HG03521 (cell line): ENCODE results near the gene LRRC3C.

Experiments
- ATAC-seq: cut with Tn5 transposase; IDR thresholded peaks from one replicate; pipeline ENCODE4 v1.9.1; 2021; ENCODE audit warnings: mild to moderate bottlenecking, moderate library complexity; ENCODE audit not compliant: unreplicated experiment

The LRRC3C gene

DNA sequence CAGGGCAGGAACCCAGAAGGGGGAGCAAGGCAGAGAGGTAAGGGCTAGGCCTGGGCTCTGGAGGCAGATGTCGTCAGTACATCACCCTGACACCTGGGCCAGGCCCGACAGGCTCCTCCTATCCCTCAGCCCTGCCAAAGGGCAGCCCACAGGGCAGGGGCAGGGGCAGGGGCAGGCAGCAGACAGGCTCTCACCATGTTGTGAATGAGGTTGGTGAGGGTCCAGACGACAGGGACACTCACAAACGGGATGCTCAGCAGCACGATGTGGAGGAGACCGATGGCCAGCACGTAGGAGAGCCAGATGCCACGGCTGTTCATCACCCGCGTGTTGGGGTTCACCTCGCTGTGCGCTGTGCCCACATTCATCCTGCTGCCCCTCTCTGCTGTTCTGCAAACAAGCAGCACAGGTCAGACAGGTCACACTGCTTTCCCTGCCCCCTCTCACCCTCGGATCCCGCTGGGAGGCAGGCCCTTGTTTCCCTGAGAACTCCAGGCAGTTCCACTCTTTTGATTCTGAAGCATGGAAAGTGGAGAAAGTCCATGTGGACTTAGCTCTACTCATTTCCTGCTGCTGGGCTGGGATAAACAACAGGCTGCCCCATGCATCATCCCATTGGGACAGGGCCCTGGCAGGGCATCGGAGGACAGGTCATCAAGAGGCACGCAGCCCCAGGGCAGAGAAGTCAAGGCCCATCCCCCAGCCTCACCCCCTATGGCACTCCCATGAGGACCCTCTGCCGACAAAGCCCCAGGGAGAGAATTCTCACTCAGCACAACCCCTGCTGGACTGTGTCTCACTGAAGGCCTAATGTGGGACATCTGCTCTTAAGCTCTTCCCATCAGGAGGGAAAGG is 3.5 kb upstream of the LRRC3C start:
- no peak for ATAC-seq

DNA sequence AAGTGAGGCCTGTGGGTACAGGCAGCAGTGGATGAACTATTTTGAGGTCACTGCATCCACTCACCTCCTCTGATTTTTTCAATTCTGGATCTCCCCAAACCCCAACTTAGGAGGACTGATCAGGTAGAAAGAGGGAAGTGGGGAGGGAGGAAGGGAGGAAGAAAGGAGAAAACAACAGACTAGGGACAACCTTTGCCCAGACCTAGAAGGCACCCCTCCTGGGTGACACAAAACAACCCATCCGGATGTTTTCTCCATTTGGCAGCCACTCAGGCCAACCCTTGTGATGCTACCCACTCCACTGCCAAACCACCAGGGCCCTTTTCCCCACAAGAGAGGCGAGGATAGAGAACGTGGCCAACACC is 2.9 kb upstream of the LRRC3C start:
- no peak for ATAC-seq

DNA sequence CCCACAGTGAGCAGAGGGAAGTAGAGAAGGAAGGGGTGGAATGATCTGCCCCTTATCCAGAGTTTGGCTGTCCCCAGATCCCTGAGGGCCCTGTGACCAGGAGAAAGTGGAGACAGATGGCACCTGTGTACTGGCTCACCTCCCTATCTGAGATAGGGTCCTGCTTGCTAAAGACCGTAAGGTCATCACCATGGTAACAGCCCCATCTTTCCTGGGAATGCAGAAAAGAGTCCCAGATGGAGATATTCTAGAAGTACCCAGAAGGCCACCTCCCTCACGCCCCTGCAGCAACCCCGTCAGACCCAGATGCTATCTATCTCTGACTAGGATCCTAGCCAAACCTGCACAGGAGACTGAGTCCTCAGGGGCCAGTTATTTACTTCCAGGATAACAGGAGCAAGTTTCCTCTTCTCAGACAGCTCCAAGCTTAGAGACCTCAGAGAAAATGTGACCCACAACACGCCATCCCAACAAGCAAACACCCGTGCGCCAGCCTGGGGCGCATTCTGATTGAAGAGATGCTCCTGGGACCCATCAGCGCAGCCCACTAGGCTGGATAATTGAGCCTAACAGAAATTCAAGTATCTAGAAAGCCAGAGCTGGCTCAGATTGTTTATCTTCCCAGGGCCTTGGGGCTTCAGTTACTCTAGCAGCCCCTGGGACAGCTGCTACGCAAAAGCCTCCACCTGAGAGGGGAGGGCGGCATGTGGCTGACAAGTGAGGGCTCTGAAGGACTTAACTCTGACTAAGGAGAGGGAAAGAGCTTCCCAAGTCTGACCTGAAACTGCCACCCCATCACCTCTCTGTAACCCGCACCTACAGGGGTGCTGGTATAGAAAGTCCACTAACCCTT is 2.0 kb upstream of the LRRC3C start:
- ATAC-seq: no peak

DNA sequence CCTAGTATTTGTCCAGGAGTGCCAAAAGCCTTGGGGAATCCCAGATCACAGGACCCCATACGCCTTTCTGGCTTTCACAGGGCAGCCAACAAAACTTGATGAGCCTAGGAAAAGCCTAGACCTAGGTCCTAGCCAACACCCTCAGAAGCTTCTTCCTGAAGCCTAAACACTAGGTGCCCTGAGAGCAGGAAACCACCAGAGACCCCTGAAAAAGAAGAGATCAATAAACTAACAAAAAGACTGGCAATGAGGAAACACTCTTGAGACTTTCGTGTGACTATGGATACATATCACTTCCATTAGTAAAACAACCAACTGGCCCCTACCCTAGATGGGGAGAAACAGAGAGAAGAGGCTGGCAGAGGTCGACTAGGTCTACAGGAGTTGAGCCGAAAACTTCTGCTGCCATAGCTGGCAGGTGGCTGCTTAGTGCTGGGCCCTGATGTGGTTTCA is 1.4 kb upstream of the LRRC3C start:
- ATAC-seq: no peak

DNA sequence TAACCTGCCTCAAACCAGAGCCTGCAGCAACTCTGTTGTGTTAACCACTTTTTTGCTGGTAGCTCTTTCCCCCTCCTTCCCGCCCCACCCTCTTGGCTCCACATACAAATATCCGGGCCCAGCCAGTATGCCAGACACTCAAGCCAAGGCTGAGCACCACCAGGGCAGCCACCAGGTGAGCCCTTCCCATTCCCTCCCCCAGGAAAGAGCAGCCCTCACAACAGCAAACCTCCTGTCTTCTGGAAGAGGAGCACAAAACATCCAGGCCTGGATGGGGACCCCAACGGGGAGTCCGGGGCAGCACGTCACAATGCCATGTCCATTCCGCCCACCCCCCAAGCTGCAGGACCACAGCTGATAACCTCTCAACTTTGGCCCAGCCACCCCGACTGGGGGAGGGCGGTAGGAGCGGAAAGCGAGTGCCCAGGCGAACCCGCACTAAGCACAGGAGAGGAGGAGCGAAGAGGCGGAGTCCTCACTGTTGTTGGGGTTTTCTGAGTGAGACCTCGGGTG is 888 bp upstream of the LRRC3C start:
- peak; percentile 30 for ATAC-seq

DNA sequence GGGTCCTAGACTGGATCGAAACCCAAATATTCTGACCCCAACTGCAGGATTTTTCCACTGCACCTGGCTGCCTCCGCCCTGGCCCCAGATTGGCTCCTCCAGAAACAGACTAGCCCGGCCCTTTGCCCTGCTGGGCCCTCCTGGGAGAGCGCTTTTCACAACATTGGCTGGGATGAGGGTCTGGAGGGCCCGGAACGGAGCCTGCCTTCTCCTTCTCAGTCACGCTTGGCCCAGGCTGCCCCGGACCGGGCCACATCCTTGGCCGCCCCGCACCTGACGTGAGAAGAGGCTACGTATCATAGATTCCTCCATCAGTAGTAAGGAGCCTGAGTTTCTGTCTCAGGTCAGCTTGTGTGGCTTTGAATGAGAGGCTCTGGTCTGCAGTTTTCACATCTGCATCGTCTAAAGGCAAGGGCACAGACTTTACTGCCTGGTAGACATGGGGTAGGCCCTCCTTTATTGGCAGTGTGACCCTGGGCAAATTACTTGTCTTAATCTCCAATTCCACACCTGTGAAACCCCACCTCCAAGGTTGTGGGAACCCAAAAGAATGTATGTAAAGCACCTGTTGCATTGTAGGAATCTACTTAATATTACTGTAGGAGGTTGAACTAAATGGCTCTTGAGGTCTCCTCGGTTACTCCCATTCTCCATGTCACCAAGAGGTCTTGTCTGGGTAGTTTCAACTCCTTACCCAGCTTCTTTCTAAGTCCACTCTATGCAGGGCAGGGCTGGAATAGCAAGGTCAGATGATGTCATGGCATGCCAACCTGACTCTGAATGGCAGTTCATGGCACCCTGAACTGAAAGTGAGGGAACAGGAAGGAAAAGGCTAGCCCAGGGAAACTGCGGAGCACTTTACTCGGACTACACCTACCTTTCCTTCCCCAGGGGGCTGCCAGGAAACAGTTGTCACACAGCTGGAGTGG is 661 bp downstream of the LRRC3C start:
- peak; percentile 9 for ATAC-seq

DNA sequence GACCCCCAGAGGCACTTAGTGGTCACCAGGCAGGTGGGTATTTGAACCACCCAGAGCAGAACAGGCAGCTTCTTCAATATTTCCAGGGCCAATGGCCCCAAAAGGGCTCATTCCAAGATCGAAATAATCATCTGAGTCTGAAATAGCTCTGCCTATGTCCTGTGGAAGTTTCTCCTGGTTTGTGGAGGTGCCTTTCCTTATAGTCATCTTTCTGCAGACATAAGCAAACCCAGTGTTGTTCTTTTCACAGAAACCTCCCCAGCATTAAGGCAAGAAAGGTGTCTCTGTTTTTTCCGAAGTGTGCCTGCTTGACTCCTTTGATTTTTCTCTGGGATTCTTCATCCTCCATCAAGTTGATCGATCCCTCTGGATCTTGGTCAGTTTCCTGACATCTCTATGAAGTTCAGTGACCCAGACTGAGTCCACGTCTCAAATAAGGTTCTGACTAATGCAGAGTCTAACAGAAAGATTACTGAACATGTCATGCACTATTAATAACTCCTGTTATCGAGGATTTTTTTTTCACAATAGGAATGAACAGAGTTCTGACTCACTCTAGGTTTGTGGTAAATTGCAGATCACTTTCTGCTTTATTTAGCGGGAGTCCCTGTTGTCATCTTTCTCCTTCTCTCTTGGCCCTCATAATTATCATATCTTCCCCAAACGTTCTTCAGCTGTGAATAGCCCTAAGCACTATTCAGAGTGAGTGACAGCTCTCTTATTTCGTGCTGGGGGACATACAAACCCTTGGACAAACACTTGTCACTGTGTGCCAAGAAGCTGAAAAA is 1.5 kb downstream of the LRRC3C start:
- ATAC-seq: no peak

DNA sequence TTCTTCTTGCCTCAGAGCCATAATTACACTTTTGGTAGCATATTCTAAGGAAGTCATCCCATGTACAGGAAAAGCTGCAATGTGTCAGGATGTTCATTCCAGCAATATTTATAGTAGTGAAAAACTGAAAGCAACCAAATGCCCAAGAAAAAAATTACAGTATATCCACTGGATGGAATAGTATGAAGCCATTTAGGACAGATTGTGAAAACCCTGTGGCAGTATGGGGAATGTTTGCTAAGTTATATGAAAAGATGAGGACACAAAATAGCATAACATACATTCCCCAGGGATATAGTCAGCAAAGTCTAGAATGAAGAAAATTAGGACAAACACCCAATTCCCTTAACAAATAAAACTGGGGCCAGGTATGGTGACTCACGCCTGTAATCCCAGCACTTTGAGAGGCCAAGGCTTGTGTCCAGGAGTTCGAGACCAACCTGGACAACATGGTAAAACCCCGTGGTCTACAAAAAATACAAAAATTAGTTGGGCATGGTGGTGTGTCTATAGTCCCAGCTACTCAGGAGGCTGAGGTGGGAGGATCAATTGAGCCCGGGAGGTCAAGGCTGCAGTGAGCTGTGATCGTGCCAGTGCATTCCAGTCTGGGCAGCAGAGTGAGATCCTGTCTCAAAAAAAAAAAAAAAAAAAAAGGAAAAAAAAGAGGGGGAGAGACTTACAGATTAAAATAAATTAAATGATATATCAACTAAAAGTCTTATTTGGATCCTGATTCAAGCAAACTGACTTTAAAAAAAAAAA is 2.3 kb downstream of the LRRC3C start:
- no peak for ATAC-seq

DNA sequence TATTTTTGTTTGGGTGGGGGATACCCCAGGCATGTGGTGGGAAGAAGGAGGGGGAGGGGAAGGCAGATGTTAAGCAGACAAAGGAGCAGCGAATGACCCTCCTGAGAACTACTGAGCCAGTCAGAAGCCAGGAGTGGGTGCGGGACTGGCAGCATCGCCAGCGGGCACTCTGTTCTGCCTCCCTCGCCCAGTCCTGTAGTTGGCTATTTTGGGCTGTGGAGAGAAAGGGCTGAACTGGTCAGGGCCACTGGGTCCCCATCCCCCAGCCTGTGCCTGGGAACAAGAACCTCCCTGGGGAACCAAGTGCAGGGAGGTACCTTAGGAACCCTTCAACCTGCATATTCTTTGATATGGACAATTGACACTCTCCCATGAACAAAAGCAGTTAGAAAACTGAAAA is 6.4 kb downstream of the LRRC3C start:
- no peak for ATAC-seq

DNA sequence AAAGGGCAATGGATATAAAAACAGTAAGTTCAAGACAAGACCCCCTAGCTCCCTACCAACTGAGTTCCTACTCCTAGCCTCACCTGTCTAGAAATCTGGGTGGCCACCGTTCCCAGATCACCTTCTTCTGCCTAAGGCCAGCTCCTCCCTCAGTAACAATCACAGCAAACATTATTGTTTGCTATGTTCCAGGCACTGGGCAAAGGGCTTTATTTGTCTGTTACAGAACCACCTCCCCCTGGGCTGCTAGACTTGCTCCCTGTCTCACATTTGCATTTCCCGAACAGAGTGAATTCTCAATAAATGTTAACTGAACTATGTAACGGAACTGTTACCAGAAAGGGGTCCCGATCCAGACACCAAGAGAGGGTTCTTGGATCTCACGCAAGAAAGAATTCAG is 6.8 kb downstream of the LRRC3C start:
- no peak for ATAC-seq

DNA sequence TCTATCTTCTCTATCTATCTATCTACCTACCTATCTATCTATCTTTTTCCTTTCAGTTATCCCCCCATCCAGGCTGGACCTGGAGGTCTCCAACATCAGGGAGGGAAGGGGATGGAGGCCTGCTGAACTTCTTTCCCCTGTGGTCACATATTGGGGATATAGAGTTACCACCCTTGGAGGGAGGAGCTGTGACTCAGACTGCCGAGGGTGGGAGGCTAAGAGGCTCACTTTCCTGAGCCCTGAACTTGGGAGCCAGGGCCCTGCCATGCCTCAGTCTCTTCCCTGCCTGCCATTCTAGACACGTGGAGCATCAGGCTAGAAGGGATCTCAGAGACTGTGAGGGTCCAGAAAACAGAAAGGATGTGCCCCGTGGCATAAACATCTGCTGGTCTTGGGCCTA is 8.4 kb downstream of the LRRC3C start:
- ATAC-seq: no peak

DNA sequence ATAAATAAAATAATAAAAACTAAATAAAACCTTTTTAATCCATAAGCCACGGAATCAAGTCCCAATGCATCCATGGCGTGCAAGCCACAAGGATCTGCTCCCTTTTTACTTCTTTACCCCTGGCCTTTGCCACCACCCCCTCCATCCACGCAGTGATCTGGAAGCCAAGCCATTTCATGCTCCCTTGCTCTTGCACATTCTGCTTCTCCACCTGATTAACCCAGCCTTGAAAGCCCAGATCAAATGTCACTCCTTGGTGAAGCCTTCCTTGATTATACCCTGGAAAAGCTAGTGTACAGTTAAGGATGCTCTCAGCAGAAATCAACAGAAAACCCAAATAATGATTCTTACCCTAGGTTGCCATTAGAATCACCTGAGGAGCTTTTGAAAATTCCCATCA is 9.9 kb downstream of the LRRC3C start:
- ATAC-seq: no peak

DNA sequence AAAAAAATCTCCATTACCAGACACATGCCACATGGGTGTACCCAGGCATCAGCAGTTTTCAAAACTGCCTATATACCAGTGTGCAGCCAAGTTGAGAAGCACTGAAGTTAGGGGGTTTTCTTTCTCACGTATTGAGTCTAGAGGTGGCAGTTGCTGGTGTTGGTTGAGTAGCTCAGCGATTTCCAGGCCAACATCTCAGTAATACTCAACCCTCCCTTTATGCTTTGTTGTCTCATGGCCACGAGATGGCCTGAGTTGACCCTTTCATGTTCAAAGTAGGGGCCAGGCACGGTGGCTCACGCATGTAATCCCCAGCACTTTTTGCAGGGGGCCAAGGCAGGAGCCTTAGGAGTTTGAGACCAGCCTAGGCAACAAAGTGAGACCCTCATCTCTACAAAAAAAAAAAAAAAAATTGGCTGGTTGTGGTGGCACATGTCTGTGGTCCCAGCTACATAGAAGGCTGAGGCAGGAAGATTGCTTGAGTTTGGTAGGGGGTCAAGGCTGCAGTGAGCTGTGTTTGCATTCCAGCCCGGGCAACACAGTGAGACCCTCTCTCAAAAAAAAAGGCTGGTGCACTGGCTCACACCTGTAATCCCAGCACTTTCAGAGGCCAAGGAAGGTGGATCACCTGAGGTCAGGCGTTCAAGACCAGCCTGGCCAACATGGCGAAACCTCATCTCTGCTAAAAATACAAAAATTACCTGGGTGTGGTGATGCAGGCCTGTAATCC is 10.8 kb downstream of the LRRC3C start:
- no peak for ATAC-seq

DNA sequence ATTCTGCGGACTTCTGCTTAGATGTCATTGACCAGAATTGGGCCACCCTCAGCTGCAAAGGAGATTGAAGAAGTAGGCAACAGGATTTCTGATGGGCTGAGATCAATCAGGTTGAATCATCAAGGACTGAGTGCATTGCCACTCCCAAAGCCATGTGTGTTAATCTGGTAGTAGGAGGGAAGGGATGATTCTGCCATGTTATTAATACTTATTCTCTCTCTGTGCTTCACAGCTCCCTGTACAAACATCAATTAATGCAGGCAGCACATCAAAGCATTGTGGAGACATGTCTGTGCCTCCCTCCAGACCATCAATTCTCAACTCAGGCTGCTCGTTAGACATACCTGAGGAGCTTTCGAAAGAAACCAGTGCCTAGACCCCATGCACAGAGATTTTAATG is 11.6 kb downstream of the LRRC3C start:
- ATAC-seq: no peak

DNA sequence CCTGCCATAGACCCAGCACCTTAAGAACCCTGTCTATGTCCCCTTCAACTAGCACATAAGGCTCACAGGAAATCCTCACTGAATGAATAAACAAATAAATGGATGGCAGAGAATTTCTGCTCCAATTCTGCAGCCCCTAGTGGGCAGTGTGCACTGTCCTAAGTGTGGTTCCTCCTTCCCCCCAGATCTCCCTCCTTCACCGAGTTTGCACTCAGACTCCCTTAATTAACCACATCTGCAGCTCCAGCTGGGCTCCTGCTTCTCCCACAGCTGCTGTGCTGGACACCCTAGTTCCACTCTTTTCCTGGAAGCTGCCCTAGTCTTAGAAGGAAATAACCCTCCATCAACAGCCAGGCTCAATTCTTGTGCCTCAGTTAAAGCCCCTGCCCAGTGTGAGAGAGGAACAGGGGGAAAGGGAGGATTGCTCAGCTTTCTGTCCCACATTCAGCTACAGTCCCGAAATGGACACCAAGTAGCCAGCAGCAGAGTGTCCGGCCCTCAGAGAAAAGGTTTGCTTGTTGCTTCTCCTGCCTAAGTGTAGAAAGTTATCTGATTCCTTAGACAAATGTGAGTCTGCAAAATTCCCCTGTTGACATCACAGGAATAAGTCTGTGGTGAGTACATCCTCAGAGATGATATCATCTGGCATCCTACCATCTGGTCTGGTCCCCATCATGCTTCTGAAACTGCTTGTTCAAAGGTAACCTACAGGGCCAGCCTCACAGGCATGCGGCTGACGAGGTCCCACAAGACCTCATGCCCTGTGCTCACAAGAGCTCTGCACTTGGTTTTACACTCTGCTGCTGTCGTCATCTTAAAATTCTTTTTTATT is 12.3 kb downstream of the LRRC3C start:
- no peak for ATAC-seq

DNA sequence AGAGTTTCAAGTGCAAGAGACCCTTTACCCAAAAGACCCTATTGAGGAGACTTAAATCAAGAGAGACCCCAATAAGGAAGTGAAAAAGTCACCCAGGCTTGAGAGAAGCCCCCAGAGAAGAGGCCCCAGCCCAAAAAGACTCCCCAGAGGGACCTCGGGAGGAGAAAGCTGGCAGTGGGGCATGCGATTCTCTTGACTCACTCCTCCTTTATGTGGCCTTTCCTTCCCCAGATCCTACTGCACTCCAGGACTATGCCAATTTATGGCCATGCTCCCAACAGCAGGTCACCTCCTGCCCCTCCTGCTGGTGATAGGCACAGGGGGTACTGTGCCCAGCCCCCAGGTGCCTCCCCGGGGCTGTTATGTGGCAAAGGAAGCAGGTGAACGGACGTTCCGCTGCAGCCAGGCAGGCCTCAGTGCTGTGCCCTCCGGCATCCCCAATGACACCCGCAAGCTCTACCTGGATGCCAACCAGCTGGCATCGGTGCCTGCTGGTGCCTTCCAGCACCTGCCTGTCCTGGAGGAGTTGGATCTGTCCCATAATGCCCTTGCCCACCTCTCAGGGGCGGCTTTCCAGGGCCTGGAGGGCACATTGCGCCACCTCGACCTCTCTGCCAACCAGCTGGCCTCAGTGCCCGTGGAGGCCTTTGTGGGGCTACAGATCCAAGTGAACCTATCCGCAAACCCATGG is 16.3 kb downstream of the LRRC3C start:
- no peak for ATAC-seq

DNA sequence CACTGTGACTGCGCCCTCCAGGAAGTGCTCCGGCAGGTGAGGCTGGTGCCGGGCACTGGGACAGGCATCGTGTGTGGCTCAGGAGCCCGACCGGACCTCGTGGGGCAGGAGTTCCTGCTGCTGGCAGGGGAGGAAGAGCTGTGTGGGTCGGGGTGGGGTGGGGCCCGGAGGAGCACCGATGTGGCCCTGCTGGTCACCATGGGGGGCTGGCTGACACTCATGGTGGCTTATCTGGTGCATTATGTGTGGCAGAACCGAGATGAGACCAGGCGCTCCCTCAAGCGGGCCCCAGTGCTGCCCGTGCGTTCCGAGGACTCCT is 16.8 kb downstream of the LRRC3C start:
- ATAC-seq: no peak
